Measurements from ENCODE around the gene EIF3B.

DNA sequence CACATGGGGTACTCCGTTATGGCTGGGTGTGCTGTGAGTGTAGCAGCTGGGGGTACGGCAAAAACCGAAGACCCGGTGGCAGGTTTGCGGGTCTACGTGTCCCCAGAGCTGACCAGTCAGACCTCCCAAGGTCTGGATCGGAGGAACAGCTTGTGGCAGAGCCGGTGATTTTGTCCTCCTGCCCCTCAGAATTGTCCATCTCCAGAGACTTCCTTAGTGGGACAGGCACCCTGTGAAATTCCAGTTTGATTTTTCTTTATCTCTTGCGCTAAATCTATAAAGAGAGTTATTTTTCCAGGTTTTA is 1.0 kb downstream of the EIF3B start:
- no peak for TF ChIP-seq EZH2phosphoT487 (IDR thresholded peaks at IDR 0.05; ENCODE audit: low read length)
- TF ChIP-seq EZH2 (optimal IDR thresholded peaks at IDR 0.05; ENCODE audit: low read depth, low read length): no peak

Data from MM.1S (cell line).